Measurements from ENCODE around the gene TRAF2. TPM values are rescaled to one million over a fixed set of nuclear protein-coding genes. Genes with fewer than 3 reads are reported as not detected.

The TRAF2 gene
- total and polyA plus RNA-seq, 2 donors (not counting 1 experiment from before 2014, with no cell fraction given), result 25.5 to 54.5 TPM

DNA sequence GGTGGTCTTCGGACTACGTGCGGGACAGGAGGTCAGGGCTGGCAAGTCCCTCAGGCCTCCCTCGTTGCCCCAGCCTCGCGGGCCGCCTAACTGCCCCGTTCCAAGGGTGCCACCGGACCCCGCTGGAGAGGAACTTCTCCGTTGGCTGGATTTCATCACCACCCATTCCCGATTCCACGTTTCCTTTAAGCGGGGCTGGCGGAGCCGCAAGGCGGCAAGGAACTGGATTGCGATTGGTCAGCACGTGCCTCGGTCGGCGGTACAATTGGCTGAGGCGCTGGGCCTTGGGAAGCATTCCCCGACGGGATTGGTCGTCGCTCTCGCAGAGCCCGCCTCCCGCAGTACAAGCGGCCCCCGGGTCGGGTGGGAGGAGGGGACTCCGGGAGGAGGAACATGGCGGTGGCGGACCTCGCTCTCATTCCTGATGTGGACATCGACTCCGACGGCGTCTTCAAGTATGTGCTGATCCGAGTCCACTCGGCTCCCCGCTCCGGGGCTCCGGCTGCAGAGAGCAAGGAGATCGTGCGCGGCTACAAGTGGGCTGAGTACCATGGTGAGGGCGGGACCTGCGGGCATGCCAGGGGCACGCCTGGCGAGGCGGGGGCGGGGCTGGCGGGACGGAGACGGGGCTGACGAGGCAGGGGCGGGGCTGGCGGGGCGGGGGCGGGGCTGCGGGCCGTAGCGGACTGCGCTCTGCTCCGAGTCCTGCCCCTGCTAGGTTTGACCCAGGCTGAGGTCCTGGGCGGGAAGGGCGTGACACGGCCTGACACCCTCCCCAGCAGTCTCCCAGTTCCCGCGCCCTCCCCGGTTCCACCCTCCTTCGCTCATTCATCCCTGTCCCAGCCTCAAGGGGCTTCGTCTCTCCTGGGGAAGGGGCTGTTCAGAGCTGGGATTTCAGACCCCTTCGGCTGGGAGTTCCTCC lies 37.0 kb upstream of the TRAF2 start, which contains the start of gene PHPT1:
TSS of gene PHPT1 (plus strand) at position 372 of the 922 bp plus-strand sequence. CDS start at position 394, 22 bp downstream.
- peak within 1 kb of the TSS in 1 of 2 donors; percentile 55 for H3K27ac ChIP-seq (ENCODE audit: low read length in 2 of 2)
- H3K27me3 Mint-ChIP-seq, result peaks cover 7% of the 10 kb centered on the region

More for the DNA sequence above, 37.0 kb upstream of the TRAF2 start, which contains the start of gene PHPT1:
- peak within 1 kb of the TSS; percentile 53 to 87 (median 82) for H3K4me3 ChIP-seq (ENCODE audit: control extremely low read depth in 1 of 5, extremely low read depth in 1 of 5, insufficient read depth in 1 of 5, low read depth in 2 of 5, low read length in 4 of 5)
- peaks cover 0 to 28% (median 9%) of the 10 kb centered on the region in 4 experiments for H3K27me3 ChIP-seq (replicated peaks in 1 of 4; ENCODE audit: control extremely low read depth in 1 of 4, control insufficient read depth in 3 of 4, insufficient read depth in 4 of 4, low read length in 3 of 4)
- peak within 1 kb of the TSS; percentile 84 for H3K9ac ChIP-seq (ENCODE audit: low read length)
- under 1% methylated on average over 67 of the region's 77 CpGs for WGBS (ENCODE audit: insufficient coverage)
- Mint-ChIP-seq H3K9me3 (ENCODE audit: insufficient read depth) (no peaks in the 10 kb centered on the region), H3K4me3 (peak within 1 kb of the TSS; percentile 96), H3K4me1 (peaks cover 20% of the 10 kb centered on the region), H3K27ac (peak within 1 kb of the TSS; percentile 94)
- H4K20me1 ChIP-seq (ENCODE audit: control insufficient read depth, insufficient read depth, low read length, poor library complexity, severe bottlenecking), result peaks cover 23% of the 10 kb centered on the region
- H3K36me3 ChIP-seq (replicated peaks in 1 of 2; ENCODE audit: control extremely low read depth in 1 of 2, control insufficient read depth in 1 of 2, extremely low read depth in 1 of 2, insufficient read depth in 2 of 2, low read length in 1 of 2), result peaks cover 0 to 4% of the 10 kb centered on the region in 2 experiments
- TF ChIP-seq, protein P1, sequence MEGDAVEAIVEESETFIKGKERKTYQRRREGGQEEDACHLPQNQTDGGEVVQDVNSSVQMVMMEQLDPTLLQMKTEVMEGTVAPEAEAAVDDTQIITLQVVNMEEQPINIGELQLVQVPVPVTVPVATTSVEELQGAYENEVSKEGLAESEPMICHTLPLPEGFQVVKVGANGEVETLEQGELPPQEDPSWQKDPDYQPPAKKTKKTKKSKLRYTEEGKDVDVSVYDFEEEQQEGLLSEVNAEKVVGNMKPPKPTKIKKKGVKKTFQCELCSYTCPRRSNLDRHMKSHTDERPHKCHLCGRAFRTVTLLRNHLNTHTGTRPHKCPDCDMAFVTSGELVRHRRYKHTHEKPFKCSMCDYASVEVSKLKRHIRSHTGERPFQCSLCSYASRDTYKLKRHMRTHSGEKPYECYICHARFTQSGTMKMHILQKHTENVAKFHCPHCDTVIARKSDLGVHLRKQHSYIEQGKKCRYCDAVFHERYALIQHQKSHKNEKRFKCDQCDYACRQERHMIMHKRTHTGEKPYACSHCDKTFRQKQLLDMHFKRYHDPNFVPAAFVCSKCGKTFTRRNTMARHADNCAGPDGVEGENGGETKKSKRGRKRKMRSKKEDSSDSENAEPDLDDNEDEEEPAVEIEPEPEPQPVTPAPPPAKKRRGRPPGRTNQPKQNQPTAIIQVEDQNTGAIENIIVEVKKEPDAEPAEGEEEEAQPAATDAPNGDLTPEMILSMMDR (IDR thresholded peaks at IDR 0.05), result no peak
- TF ChIP-seq EZH2 (IDR thresholded peaks at IDR 0.05; ENCODE audit: borderline replicate concordance, insufficient read depth, low read depth, low read length, poor library complexity, severe bottlenecking), result no peak
- H2AFZ ChIP-seq (ENCODE audit: insufficient read depth, low read depth, low read length, poor library complexity, severe bottlenecking), result peak within 1 kb of the TSS; percentile 97
- peak within 1 kb of the TSS; percentile 99 for H3K4me2 ChIP-seq (replicated peaks; ENCODE audit: low read depth, low read length, poor library complexity, severe bottlenecking)
- ATAC-seq (ENCODE audit: low read depth), result peak; percentile 94
- ChIA-PET POLR2A (interaction anchor here (0.5 kb wide), 1 partner anchor 15 kb away, joined by 3 read pairs; no protein-coding TSS in a partner anchor), CTCF (interaction anchor here (1.1 kb wide), 1 partner anchor 35 kb away, joined by 4 read pairs; no protein-coding TSS in a partner anchor)
- intact Hi-C loops (cut with micrococcal nuclease), result loop anchor here (1.0 to 5.0 kb wide), 7 partner anchors 17 to 184 kb away; partner anchors contain the start of genes EDF1, FBXW5, FUT7 and PAXX
- peak; percentile 99 for DNase-seq
- peaks cover 2% of the 10 kb centered on the region for H3K79me2 ChIP-seq (ENCODE audit: control insufficient read depth, insufficient read depth, low read length)
- H3K4me1 ChIP-seq (ENCODE audit: control insufficient read depth in 2 of 2, insufficient read depth in 2 of 2, low read length in 2 of 2), result peaks cover 33 to 38% of the 10 kb centered on the region in 2 donors
- H3K9me3 ChIP-seq (ENCODE audit: control extremely low read depth in 1 of 3, control insufficient read depth in 2 of 3, insufficient read depth in 1 of 3, low read length in 2 of 3), result peaks cover 0 to 19% (median 0%) of the 10 kb centered on the region in 3 donors
